ENCODE results near the gene EPHB1.
"Not testable (repeated sequence)": the region's sequence is repeated elsewhere in the genome, so short reads cannot be mapped to it uniquely, and the experiment has no call there.

Gene EPHB1

DNA sequence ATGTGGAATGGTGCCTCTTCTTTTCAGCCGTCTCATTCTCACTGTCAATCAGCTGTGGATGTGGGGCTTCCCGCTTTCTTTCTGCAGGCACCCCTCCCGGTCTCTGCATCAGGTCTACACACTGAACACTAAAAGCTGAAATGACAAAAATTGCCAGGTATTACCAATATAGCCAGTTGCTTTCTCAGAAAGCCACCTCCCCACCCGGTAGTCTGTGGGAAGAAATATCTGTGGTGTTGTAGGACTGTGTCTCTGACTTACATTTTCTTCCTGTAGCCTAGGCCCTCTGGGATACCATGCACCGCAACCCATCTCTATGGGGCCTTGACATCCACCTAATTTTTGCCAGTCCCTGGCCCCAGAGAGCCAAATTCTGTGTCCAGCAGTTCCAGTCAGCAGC is 19.2 kb upstream of the EPHB1 start:
- Histone ChIP-seq H3K27me3 (ENCODE audit: insufficient read depth, poor library complexity, severe bottlenecking) (no peaks in the 10 kb centered on the region), H3K4me3 (replicated peaks; ENCODE audit: insufficient read depth, low read length) (no peak overlapping the region), H3K27ac (replicated peaks) (no peak overlapping the region)
- no peak for TF ChIP-seq SPI1 (IDR thresholded peaks at IDR 0.05; ENCODE audit: borderline replicate concordance, low read depth)
- TF ChIP-seq REST (IDR thresholded peaks at IDR 0.05; ENCODE audit: insufficient replicate concordance, low read depth), result no peak
- TF ChIP-seq, protein P1, sequence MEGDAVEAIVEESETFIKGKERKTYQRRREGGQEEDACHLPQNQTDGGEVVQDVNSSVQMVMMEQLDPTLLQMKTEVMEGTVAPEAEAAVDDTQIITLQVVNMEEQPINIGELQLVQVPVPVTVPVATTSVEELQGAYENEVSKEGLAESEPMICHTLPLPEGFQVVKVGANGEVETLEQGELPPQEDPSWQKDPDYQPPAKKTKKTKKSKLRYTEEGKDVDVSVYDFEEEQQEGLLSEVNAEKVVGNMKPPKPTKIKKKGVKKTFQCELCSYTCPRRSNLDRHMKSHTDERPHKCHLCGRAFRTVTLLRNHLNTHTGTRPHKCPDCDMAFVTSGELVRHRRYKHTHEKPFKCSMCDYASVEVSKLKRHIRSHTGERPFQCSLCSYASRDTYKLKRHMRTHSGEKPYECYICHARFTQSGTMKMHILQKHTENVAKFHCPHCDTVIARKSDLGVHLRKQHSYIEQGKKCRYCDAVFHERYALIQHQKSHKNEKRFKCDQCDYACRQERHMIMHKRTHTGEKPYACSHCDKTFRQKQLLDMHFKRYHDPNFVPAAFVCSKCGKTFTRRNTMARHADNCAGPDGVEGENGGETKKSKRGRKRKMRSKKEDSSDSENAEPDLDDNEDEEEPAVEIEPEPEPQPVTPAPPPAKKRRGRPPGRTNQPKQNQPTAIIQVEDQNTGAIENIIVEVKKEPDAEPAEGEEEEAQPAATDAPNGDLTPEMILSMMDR (IDR thresholded peaks at IDR 0.05; ENCODE audit: insufficient read depth, low read length), result no peak
- TF ChIP-seq GABPA (IDR thresholded peaks at IDR 0.05; ENCODE audit: low read depth), result no peak
- TF ChIP-seq POLR2AphosphoS5 (IDR thresholded peaks at IDR 0.05; ENCODE audit: low read depth), result no peak
- no peak for DNase-seq (ENCODE audit: low read depth in 1 of 2, low spot score in 1 of 2)

DNA sequence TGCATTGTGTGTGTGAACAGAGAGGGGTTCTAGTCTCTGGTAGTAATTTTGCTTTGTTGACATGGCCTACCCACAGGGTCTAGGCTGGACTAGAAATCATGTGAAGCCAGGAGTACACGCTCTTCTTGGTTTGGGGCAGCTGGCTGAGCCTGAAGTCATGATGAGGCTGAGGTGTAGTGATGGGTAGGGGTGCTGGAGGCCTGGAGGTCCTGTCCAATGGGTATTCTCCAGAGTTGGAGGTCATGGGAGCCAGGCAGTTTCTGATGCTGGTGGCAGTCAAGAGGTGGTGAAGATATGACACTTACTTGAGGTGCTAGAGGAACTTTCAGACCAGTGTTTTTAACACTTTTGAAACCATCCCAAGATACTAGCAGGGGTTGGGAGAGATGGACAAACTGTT is 18.5 kb upstream of the EPHB1 start:
- Histone ChIP-seq H3K27me3 (ENCODE audit: insufficient read depth, poor library complexity, severe bottlenecking) (no peaks in the 10 kb centered on the region), H3K4me3 (replicated peaks; ENCODE audit: insufficient read depth, low read length) (no peak overlapping the region), H3K27ac (replicated peaks) (no peak overlapping the region)
- TF ChIP-seq REST (IDR thresholded peaks at IDR 0.05; ENCODE audit: insufficient replicate concordance, low read depth) (no peak), GABPA (IDR thresholded peaks at IDR 0.05; ENCODE audit: low read depth) (no peak), SPI1 (IDR thresholded peaks at IDR 0.05; ENCODE audit: borderline replicate concordance, low read depth) (no peak), POLR2AphosphoS5 (IDR thresholded peaks at IDR 0.05; ENCODE audit: low read depth) (no peak)
- TF ChIP-seq, protein P1 (IDR thresholded peaks at IDR 0.05; ENCODE audit: insufficient read depth, low read length), result no peak
- DNase-seq (ENCODE audit: low read depth in 1 of 2, low spot score in 1 of 2), result no peak

DNA sequence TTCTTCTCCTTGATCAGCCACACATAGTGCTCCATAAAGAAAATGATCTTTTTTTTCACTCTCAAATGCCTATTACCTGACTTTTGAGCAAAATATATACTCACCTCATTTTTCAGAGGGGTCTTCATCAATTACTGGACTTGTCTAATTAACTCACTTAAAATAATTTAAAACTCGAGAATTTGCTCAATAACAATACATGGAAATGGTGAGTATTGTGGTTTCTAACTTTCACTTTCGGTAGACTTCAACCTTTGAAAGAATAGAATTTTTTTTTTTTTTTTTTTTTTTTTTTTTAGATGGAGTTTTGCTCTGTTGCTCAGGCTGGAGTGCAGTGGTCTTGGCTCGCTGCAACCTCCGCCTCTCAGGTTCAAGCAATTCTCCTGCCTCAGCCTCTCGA is 17.7 kb upstream of the EPHB1 start:
- Histone ChIP-seq H3K27ac (replicated peaks) (no peak overlapping the region), H3K27me3 (ENCODE audit: insufficient read depth, poor library complexity, severe bottlenecking) (no peaks in the 10 kb centered on the region), H3K4me3 (replicated peaks; ENCODE audit: insufficient read depth, low read length) (no peak overlapping the region)
- TF ChIP-seq, protein P1 (IDR thresholded peaks at IDR 0.05; ENCODE audit: insufficient read depth, low read length), result no peak
- no peak for TF ChIP-seq POLR2AphosphoS5 (IDR thresholded peaks at IDR 0.05; ENCODE audit: low read depth)
- TF ChIP-seq GABPA (IDR thresholded peaks at IDR 0.05; ENCODE audit: low read depth), result no peak
- no peak for DNase-seq (ENCODE audit: low read depth in 1 of 2, low spot score in 1 of 2)

- not testable (repeated sequence) for H3K4me3 ChIP-seq (replicated peaks; ENCODE audit: insufficient read depth, low read length); H3K27me3 ChIP-seq (ENCODE audit: insufficient read depth, poor library complexity, severe bottlenecking); H3K27ac ChIP-seq (replicated peaks); DNase-seq (ENCODE audit: low read depth in 1 of 2, low spot score in 1 of 2)
Observed at GRCh38 chr3:134788283-134788682, 6.8 kb upstream of the EPHB1 start.
